GM19372 (cell line): ENCODE results near the gene RPAP3.

Source experiments
- ATAC-seq: cut with Tn5 transposase; IDR thresholded peaks from one replicate; pipeline ENCODE4 v1.9.1; 2021; ENCODE audit warnings: mild to moderate bottlenecking, low read depth, moderate library complexity; ENCODE audit not compliant: unreplicated experiment

The RPAP3 gene

GRCh38 chr12:47744005-47744651, 38.3 kb upstream of the RPAP3 start:
- no peak for ATAC-seq

- ATAC-seq = no peak
Measured at GRCh38 chr12:47743311-47743860, 37.6 kb upstream of the RPAP3 start.

GRCh38 chr12:47742253-47742825, 36.5 kb upstream of the RPAP3 start:
- ATAC-seq = no peak

- no peak for ATAC-seq
Measured at GRCh38 chr12:47741340-47741703, 35.5 kb upstream of the RPAP3 start.

- no peak for ATAC-seq
Measured at GRCh38 chr12:47740606-47741339, 34.9 kb upstream of the RPAP3 start.

GRCh38 chr12:47739979-47740378, 34.1 kb upstream of the RPAP3 start:
- ATAC-seq = no peak

GRCh38 chr12:47739297-47739696, 33.5 kb upstream of the RPAP3 start:
- ATAC-seq = no peak

- ATAC-seq = no peak
Measured at GRCh38 chr12:47737936-47738594, 32.2 kb upstream of the RPAP3 start.

- ATAC-seq = no peak
Measured at GRCh38 chr12:47736877-47737676, 31.2 kb upstream of the RPAP3 start.

- no peak for ATAC-seq
Measured at GRCh38 chr12:47736216-47736615, 30.4 kb upstream of the RPAP3 start.

GRCh38 chr12:47735649-47736048, 29.8 kb upstream of the RPAP3 start:
- no peak for ATAC-seq

- ATAC-seq = no peak
Measured at GRCh38 chr12:47734725-47735480, 29.1 kb upstream of the RPAP3 start.

GRCh38 chr12:47733142-47733541, 27.3 kb upstream of the RPAP3 start:
- no peak for ATAC-seq

GRCh38 chr12:47732504-47732903, 26.7 kb upstream of the RPAP3 start:
- ATAC-seq = no peak

- no peak for ATAC-seq
Measured at GRCh38 chr12:47731723-47732122, 25.9 kb upstream of the RPAP3 start.

- ATAC-seq = no peak
Measured at GRCh38 chr12:47730341-47730744, 24.5 kb upstream of the RPAP3 start.

GRCh38 chr12:47729233-47729632, 23.4 kb upstream of the RPAP3 start:
- ATAC-seq = no peak

- peak; percentile 71 for ATAC-seq
Measured at GRCh38 chr12:47725893-47726292, 20.1 kb upstream of the RPAP3 start.

- ATAC-seq = no peak
Measured at GRCh38 chr12:47725091-47725772, 19.4 kb upstream of the RPAP3 start, which contains the start of gene ENDOU. Gene ENDOU (minus strand): TSS chr12:47725490. CDS start chr12:47725413, 77 bp downstream.
